Activated naive CD8-positive, alpha-beta T cell treated with anti-CD3 and anti-CD28 coated beads, Interleukin-2, amount 50 U/mL, for 24 hours (primary cell): ENCODE data around the gene IQUB.

Source experiments
- ATAC-seq: fragments of 150-1000 bp; cut with Tn5 transposase; one replicate; pipeline ENCODE4 v1.10.0; 2021
- DNase-seq: peaks from one replicate; pipeline ENCODE4 v3.0.0; 2021
- H3K27ac Mint-ChIP-seq: one replicate; pipeline ENCODE4 v1.8.0; 2021; ENCODE audit warnings: mild to moderate bottlenecking, mixed read lengths
- H3K27me3 Mint-ChIP-seq: one replicate; pipeline ENCODE4 v1.8.0; 2021; ENCODE audit warnings: mixed read lengths
- H3K36me3 Mint-ChIP-seq: one replicate; pipeline ENCODE4 v1.8.0; 2021; ENCODE audit warnings: low read depth, mixed read lengths
- H3K4me1 Mint-ChIP-seq: one replicate; pipeline ENCODE4 v1.8.0; 2021; ENCODE audit warnings: mixed read lengths
- H3K4me3 Mint-ChIP-seq: one replicate; pipeline ENCODE4 v1.8.0; 2021; ENCODE audit warnings: mild to moderate bottlenecking, moderate library complexity, mixed read lengths
- H3K9me3 Mint-ChIP-seq: one replicate; pipeline ENCODE4 v1.8.0; 2021; ENCODE audit warnings: mixed read lengths

The IQUB gene

DNA sequence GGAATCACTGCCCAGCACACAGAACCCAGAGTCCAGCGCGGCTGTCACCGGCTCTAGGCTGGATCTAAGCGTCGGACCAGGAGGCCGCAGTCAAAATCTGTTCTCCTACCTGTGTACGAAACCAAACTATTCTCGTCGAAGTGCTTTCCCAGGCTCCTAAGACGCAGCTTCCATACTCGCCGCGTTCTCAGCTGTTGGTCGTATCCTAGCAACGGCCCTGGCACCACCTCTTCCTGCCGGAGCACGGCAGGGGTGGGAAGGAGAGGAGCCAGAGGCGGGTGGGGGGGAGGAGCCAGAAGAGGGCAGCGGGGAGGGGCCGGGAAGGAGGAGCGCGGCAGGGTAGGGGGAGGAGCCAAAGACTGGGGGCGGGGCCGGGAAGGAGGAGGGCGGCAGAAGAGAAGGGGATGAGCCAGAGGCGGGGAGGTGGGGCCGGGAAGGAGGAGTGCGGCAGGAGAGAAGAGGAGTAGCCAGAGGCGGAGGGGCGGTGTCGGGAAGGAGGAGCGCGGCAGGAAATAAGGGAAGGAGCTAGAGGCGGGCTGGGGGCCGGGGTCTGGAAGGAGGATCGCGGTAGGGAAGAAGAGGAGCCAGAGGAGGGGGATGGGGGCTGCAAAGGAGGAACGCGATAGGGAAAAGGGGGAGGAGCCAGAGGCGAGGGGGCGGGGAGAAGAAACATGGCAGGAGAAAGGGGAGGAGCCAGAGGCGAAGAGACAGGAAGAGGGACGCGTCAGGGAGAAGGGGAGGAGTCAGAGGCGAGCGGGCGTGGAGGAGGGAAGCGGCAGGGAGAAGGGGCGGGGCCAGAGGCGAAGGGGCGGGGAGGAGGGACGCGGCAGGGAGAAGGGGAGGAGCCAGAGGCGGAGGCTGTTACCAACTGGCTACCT, at the start of gene IQUB:
Gene IQUB, minus strand, starts transcription at position 213 of the 878 bp plus-strand sequence. CDS start 22,255 bp downstream, outside the sequence.
- Mint-ChIP-seq H3K4me1 (peaks cover 25% of the 10 kb centered on the region), H3K27me3 (peaks cover 19% of the 10 kb centered on the region), H3K36me3 (no peaks in the 10 kb centered on the region), H3K4me3 (peak within 1 kb of the TSS; percentile 89), H3K27ac (peak within 1 kb of the TSS; percentile 83), H3K9me3 (no peaks in the 10 kb centered on the region)
- peak; percentile 91 for ATAC-seq
- peak; percentile 97 for DNase-seq

DNA sequence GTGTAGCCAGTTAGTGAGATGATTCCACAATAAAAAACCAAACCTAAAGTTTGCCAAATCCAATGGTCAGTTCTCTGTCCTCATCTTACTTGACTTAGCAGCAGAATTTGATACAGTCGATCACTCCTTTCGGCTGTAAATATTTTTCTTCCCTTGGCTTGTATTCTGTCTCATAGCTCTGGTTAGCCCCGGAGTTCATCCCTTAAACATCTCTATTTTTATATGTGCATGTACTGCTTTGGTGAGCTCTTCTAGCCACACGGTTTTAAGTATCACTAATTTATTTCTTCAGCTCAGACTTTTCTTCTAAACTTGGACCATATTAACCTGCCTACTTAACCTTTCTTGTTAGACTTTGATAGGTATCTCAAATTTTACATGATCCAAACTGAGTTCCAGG, 49.4 kb upstream of the IQUB start:
- Mint-ChIP-seq H3K27me3 (peaks cover 18% of the 10 kb centered on the region), H3K4me3 (no peak overlapping the region), H3K4me1 (no peaks in the 10 kb centered on the region), H3K36me3 (no peaks in the 10 kb centered on the region), H3K9me3 (no peaks in the 10 kb centered on the region), H3K27ac (no peak overlapping the region)
- no peak for DNase-seq
- no peak for ATAC-seq

DNA sequence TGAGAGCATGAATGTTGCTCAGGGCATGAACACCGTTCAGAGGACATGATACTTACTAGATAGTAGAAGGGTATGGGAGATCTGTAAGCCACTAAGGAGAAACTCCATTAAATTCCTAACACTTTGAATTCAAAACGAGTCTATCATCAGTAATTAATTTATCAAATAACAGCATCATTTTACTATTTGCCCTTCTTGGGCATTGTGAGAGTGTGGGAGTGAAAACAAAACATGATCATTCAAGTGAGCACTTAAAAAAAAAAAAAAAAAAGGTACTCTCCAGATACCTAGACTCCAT, 46.7 kb upstream of the IQUB start:
- DNase-seq (no peak), ATAC-seq (no peak)
- H3K27ac Mint-ChIP-seq: no peak overlapping the region
- peaks cover 31% of the 10 kb centered on the region for H3K27me3 Mint-ChIP-seq
- H3K4me3 Mint-ChIP-seq: no peak overlapping the region
- no peaks in the 10 kb centered on the region for H3K36me3 Mint-ChIP-seq
- H3K9me3 Mint-ChIP-seq: no peaks in the 10 kb centered on the region
- H3K4me1 Mint-ChIP-seq: no peaks in the 10 kb centered on the region

DNA sequence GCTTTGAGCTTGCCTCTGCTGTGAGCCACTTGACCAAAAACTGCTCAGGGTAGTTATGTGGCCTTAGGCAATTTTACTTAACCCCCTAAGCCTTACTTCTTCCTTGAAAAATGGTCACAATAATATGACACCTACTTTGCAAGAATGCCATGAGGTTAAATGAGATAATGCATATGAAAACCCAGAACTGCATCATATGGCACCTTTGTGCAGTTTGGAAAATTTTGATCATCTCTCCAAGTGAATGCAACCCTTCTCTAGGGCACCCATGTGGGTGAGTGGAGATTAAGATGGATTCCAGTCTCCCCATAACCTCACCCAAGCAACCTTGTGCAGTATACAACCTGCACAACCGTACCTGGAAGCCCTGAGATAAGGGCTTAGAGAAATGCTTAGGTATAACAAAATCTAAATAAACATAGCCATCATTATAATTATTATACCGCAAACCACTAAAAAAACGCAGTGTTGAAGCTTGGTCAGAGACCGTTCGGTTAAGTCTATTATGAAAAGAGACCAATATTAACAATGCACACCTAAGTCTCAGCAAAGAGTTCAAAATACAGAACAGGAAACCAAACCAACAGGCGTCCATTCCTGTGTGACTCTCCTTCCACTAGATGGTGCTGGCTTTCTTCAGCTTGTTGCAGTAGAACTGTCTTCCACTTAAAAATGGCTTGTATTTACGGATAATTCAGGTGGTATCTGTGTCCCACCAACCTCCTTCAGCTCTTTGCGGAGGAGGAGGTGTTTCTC, 46.2 kb upstream of the IQUB start:
- ATAC-seq (peak; percentile 40), DNase-seq (no peak)
- Mint-ChIP-seq H3K4me1 (no peaks in the 10 kb centered on the region), H3K27ac (no peak overlapping the region), H3K36me3 (no peaks in the 10 kb centered on the region), H3K27me3 (peaks cover 32% of the 10 kb centered on the region), H3K9me3 (no peaks in the 10 kb centered on the region), H3K4me3 (no peak overlapping the region)

DNA sequence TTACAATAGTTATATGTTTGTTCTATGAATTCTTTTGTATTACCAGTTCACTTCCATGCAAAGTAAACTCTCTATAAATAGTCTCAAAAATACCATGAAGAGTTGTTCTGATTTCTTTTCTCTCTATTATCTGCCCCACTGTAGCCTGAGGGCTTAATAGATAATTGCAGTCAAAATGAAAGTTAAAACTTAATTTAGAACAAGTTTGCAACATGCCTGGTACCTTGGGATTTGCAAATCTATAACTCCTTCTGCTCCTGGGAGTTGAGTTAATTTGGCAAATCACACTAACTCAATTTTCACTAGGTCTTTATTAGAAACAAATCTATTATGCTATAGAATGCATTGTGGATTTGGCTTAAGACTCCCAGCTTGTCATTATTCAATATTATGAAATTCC, 45.0 kb upstream of the IQUB start:
- H3K4me1 Mint-ChIP-seq: no peaks in the 10 kb centered on the region
- no peak overlapping the region for H3K27ac Mint-ChIP-seq
- DNase-seq (no peak), ATAC-seq (no peak)
- no peak overlapping the region for H3K4me3 Mint-ChIP-seq
- peaks cover 32% of the 10 kb centered on the region for H3K27me3 Mint-ChIP-seq
- H3K9me3 Mint-ChIP-seq: no peaks in the 10 kb centered on the region
- H3K36me3 Mint-ChIP-seq: no peaks in the 10 kb centered on the region

DNA sequence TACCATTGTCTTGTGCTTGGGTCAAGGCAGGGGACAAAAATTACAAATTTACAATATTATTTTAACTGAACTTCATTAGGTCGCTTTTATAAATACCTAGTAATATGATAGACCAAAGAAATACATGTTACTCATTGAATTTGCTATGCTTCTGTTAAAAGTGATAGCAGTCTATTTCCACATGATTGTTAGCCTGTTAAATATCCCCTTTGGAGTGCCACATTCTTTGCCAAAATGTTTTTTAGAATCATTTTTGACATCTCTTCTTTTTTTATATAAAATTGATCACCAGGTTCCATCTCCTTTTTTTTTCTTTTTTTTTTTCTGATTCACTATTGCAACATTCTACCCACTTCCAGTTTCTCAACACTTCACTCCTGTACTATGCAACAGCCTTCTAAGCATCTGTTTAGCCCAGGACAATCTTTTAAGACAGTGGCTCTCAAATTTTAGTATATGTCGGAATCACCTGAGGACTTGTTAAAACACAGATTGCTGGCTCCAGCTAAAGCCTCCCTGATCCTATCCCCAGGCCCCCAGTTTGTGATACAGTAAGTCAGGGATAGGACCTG, 39.6 kb upstream of the IQUB start:
- ATAC-seq: no peak
- no peaks in the 10 kb centered on the region for H3K9me3 Mint-ChIP-seq

DNA sequence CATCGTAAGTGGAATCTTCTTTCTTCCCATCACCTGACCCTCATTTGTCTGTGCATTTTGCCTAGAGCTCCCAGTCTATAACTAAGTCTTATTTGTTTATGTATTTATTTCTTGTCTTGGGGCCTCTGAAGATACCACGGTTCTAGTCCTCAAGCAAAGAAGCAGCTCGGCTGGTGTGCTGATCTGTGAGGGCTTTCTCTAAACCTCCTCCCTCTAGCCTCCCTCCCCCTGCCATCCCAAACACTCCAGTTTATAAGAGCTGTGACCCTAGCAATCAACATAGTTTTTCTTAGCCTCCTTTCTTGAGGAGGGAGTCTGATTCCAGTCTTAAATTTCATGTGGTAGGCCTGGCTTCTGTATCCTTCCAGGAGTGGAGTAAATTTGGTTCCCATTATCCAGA, 38.9 kb upstream of the IQUB start:
- H3K4me3 Mint-ChIP-seq: no peak overlapping the region
- no peaks in the 10 kb centered on the region for H3K36me3 Mint-ChIP-seq

More for the DNA sequence above, 39.6 kb upstream of the IQUB start:
- H3K36me3 Mint-ChIP-seq: no peaks in the 10 kb centered on the region
- no peak overlapping the region for H3K4me3 Mint-ChIP-seq
- H3K4me1 Mint-ChIP-seq: no peaks in the 10 kb centered on the region
- no peak for DNase-seq
- H3K27ac Mint-ChIP-seq: no peak overlapping the region
- peaks cover 18% of the 10 kb centered on the region for H3K27me3 Mint-ChIP-seq

DNA sequence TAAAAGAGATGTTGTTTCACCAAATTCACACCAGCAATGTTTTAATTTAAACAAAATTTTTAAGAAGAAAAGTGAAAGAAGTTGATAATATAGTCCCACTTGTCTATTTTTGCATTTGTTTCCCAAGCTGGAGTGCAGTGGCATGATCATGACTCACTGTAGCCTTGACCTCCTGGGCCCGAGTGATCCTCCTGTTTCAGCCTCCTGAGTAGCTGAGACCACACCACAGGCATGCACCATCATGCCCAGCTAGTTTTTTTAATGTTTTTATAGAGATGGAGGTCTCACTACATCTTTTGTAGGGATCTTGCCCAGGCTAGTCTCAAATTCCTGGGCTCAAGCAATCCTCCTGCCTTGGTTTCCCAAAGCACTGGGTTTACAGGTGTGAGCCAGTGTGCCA, 37.3 kb upstream of the IQUB start:
- DNase-seq (no peak), ATAC-seq (no peak)
- Mint-ChIP-seq H3K9me3 (no peaks in the 10 kb centered on the region), H3K27me3 (peaks cover 5% of the 10 kb centered on the region), H3K27ac (no peak overlapping the region), H3K4me1 (no peaks in the 10 kb centered on the region), H3K36me3 (no peaks in the 10 kb centered on the region), H3K4me3 (no peak overlapping the region)

More for the DNA sequence above, 38.9 kb upstream of the IQUB start:
- Mint-ChIP-seq H3K9me3 (no peaks in the 10 kb centered on the region), H3K27ac (no peak overlapping the region), H3K27me3 (peaks cover 13% of the 10 kb centered on the region), H3K4me1 (no peaks in the 10 kb centered on the region)
- ATAC-seq: no peak
- no peak for DNase-seq

DNA sequence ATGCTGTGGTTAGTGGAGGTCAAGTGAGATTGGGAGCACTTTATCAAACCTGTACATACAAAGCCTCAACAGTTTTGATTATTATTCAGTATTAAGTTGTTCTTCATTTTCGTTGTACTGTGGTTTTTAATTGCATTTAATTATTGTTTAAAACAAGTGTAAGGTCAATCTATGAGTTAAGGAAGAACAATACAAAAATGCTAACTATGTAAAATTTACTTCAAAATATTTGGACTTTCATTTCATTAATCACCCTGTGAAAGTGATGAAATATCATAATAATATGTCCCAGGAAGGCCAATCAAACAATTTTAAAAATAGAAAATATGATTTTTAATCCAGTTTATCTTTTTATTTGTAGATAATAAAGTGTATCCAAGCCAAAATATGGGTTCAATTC, 36.8 kb upstream of the IQUB start:
- H3K36me3 Mint-ChIP-seq: no peaks in the 10 kb centered on the region
- no peaks in the 10 kb centered on the region for H3K4me1 Mint-ChIP-seq
- ATAC-seq (no peak), DNase-seq (no peak)
- H3K27me3 Mint-ChIP-seq: peaks cover 2% of the 10 kb centered on the region
- no peaks in the 10 kb centered on the region for H3K9me3 Mint-ChIP-seq
- no peak overlapping the region for H3K4me3 Mint-ChIP-seq
- no peak overlapping the region for H3K27ac Mint-ChIP-seq

DNA sequence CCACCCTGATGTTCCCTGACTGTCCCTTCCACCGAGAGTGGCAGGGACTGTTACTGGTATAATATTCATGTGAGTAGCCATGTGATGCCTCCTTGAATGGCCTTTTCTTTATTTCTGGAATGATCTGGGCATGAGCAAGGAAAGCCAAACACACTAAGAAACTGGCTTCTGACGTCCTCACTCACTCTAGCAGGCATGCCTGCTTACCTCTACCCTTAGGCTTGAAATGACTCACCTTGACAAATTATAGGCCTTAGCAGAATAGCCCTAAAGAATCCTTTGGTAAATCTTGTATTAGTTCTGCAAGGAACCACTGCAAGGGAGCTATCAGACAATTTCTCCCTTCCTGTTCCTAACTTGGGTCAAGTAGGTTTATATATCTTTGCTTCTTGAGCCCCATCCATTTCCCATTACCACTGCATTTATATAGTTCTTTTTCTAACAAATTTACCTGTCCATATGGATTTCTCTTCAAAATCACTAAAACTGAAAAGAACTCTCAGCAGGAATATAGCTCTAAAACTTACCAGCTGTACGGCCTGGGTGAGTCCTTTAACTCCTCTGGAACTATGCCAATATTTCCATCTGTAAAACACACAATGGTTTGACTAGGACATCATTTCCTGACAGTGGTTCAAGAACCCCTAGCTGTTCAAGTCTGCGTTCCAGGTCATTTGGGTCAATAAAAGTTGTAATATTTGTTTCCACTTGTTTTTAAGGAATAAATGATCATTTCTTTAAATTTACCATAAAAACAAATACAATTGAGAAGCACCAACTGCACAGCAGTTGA, 36.2 kb upstream of the IQUB start:
- Mint-ChIP-seq H3K27ac (no peak overlapping the region), H3K36me3 (no peaks in the 10 kb centered on the region), H3K4me1 (no peaks in the 10 kb centered on the region), H3K27me3 (no peaks in the 10 kb centered on the region), H3K9me3 (no peaks in the 10 kb centered on the region), H3K4me3 (no peak overlapping the region)
- no peak for DNase-seq
- ATAC-seq: no peak

DNA sequence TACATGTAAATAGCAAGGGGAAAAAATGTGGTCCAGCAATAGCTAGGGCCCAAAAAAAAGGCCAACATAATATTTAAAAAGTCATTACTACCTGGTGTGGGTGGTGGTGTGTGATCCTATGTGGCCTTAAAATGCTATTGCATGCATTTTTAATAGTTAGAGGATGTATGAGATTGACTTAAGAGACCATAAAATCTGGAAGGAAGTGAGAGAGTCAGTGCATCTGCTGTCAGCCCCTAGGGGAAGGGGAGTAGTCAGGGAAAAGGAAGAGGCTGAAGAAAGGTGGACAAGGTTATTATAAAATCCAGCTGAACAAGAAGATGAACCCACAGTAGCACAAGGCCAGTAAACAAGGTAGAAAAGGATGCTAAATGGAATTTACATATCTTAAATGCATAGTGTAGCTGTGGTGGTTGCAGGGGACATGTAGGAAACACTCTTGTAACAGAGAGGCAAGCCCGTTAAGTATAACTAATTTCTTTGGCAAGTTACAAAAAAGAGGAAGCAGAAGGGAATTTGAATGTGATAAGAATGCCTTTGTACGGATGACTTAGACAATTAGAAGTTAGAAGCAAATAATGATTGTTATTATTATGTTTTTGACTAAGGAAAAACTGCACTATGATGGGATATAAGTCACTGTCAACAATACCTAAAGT, 35.1 kb upstream of the IQUB start:
- no peak for DNase-seq
- Mint-ChIP-seq H3K27me3 (no peaks in the 10 kb centered on the region), H3K4me3 (no peak overlapping the region), H3K4me1 (no peaks in the 10 kb centered on the region), H3K27ac (no peak overlapping the region), H3K36me3 (no peaks in the 10 kb centered on the region), H3K9me3 (no peaks in the 10 kb centered on the region)
- ATAC-seq: no peak

DNA sequence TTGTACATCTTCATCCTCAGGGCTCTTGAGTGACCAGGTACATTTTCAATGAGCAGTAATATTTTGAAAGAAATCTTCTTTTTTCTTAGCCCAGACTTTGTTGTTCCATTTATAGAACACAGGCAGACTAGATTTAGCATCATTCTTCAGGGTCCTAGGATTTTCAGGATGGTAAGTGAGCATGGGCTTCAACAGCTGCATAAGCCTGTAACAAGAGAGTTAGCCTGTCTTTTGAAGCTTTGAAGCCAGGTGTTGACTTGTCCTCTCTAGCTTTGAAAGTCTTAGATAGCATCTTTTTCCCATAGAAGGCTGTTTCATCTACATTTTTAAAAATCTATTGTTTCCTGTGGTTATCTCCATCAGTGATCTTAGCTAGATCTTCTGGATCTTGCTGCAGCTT, 27.7 kb upstream of the IQUB start:
- ATAC-seq: no peak

DNA sequence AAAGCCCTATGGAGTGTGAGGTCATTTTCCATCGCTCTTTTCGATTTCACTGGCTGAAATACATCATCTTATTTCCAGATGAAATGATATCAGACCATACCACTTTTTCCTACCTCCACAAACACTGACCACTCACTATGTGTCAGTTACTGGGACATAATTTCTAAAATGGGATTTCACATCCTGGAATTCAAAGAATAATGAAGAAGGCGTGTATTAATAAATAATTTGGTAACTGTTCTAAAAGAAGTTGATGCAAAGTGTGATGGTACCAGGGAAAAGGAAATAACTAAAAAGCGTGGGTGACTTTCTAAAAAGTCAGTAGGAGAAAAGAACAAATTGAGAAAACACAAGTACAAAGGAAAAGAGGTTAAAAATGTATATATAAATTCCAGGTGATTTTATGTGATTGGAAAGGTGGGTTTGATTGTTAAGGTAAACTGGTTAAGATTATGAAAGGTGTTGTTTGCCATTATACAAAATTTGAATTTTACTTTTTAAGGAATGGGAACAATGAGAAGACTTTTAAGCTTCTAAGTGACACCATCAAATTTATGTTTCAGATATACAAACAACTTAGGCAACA, 24.0 kb upstream of the IQUB start:
- H3K36me3 Mint-ChIP-seq: no peaks in the 10 kb centered on the region
- no peaks in the 10 kb centered on the region for H3K9me3 Mint-ChIP-seq
- no peak overlapping the region for H3K27ac Mint-ChIP-seq
- no peak overlapping the region for H3K4me3 Mint-ChIP-seq
- H3K4me1 Mint-ChIP-seq: peaks cover 4% of the 10 kb centered on the region
- DNase-seq (no peak), ATAC-seq (no peak)
- peaks cover 2% of the 10 kb centered on the region for H3K27me3 Mint-ChIP-seq

More for the DNA sequence above, 27.7 kb upstream of the IQUB start:
- H3K36me3 Mint-ChIP-seq: no peaks in the 10 kb centered on the region
- H3K9me3 Mint-ChIP-seq: no peaks in the 10 kb centered on the region
- H3K4me3 Mint-ChIP-seq: no peak overlapping the region
- H3K27me3 Mint-ChIP-seq: peaks cover 2% of the 10 kb centered on the region
- DNase-seq: no peak
- no peaks in the 10 kb centered on the region for H3K4me1 Mint-ChIP-seq
- H3K27ac Mint-ChIP-seq: no peak overlapping the region
